Measurements from ENCODE around the gene PDZD2.

DNA sequence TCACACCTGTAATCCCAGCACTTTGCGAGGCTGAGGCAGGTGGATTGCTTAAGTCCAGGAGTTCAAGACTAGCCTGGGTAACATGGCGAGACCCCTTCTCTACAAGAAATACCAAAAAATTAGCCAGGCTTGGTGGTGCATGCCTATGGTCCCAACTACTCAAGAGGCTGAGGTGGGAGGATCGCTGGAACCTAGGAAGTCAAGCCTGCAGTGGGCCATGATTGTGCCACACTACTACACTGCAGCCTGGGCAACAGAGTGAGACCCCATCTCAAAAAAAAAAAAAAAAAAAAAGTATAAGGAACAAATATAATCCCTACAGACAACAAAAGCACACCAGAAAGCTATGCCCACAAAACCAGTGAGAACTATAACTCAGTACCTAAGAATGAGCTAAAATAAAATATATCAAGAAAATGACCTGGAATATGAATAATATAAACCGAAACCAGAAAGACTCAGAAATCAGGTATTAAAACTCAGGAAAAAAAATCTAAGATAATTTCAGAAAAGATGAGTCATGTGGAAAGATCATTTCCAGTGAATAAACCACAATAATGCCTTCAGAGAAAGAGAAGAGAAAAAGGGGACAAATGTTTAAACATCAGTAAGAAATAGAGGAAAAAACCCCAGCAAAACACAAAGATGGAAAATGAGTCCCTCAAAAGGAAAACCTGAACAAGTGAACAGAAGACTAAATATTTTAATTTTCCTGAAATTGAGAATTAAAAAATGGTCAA lies 477.8 kb downstream of the PDZD2 start:
- TF ChIP-seq, protein P1, sequence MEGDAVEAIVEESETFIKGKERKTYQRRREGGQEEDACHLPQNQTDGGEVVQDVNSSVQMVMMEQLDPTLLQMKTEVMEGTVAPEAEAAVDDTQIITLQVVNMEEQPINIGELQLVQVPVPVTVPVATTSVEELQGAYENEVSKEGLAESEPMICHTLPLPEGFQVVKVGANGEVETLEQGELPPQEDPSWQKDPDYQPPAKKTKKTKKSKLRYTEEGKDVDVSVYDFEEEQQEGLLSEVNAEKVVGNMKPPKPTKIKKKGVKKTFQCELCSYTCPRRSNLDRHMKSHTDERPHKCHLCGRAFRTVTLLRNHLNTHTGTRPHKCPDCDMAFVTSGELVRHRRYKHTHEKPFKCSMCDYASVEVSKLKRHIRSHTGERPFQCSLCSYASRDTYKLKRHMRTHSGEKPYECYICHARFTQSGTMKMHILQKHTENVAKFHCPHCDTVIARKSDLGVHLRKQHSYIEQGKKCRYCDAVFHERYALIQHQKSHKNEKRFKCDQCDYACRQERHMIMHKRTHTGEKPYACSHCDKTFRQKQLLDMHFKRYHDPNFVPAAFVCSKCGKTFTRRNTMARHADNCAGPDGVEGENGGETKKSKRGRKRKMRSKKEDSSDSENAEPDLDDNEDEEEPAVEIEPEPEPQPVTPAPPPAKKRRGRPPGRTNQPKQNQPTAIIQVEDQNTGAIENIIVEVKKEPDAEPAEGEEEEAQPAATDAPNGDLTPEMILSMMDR (IDR thresholded peaks at IDR 0.05): no peak
- no peak for TF ChIP-seq POLR2A (IDR thresholded peaks at IDR 0.05)
- no peak for TF ChIP-seq POLR2AphosphoS5 (IDR thresholded peaks at IDR 0.05)

Data from stomach (tissue), 4 donors.